ENCODE data around the gene LURAP1L.

GRCh38 chr9:12813960-12814876, 39.4 kb downstream of the LURAP1L start:
- TF ChIP-seq POLR2A (IDR thresholded peaks at IDR 0.05; ENCODE audit: low read depth, low read length) = no peak
- no peak for TF ChIP-seq SPI1 (IDR thresholded peaks at IDR 0.05; ENCODE audit: low read depth, low read length)

Measured in GM12891 (cell line).